SK-N-SH (cell line): ENCODE results near the gene PDE4D. TPM values are rescaled to one million over a fixed set of nuclear protein-coding genes. Genes with fewer than 3 reads are reported as not detected.
A peak's percentile ranks its signal among the peaks of the same experiment; 100 is the strongest.

Experiments
- CTCF ChIA-PET: fragments of 300-600, 350-600 bp; formaldehyde crosslinking; extraction: SDS; loops from one replicate; lab custom pipeline; 2021; lab: Yijun Ruan, JAX
- POLR2A ChIA-PET: fragments of 350-600 bp; sonication (Branson Sonifier 250); formaldehyde crosslinking; extraction: SDS; loops from one replicate; lab custom pipeline; 2020; ENCODE audit warnings: antibody characterized with exemption, inconsistent platforms; lab: Yijun Ruan, JAX
- DNase-seq: peaks from one replicate; pipeline ENCODE4 v3.0.0; 2012
- H2AFZ ChIP-seq: fragments of 200-600 bp; sonication (generic); 2 replicates; pipeline ENCODE4 v1.8.1; 2016; ENCODE audit warnings: antibody characterized with exemption, mild to moderate bottlenecking, low read depth
- H3F3A ChIP-seq: fragments of 200-600 bp; sonication (generic); replicated peaks from 2 replicates; pipeline ENCODE3; 2016; ENCODE audit warnings: antibody characterized with exemption, mild to moderate bottlenecking; ENCODE audit not compliant: insufficient read depth
- H3K27ac ChIP-seq, 2 experiments: fragments of 200-500 bp in 1 of 2; fragments of 200-600 bp in 1 of 2; sonication (Bioruptor generic) in 1 of 2; sonication (generic), shearing (Covaris generic) in 1 of 2; 2 replicates each; pipeline versions ENCODE4 v1.5.1 to v1.6.1; 2014 to 2016; ENCODE audit warnings: low read depth in 2 of 2, inconsistent platforms in 1 of 2, low read length in 1 of 2, mild to moderate bottlenecking in 1 of 2, mixed read lengths in 1 of 2
- H3K27me3 ChIP-seq: fragments of 200-600 bp; sonication (generic), shearing (Covaris generic); 2 replicates; pipeline ENCODE4 v1.6.1; 2016; ENCODE audit warnings: mixed run types; ENCODE audit not compliant: insufficient read depth
- H3K36me3 ChIP-seq, 2 experiments: fragments of 200-500 bp in 1 of 2; fragments of 200-600 bp in 1 of 2; sonication (Bioruptor generic) in 1 of 2; sonication (generic) in 1 of 2; replicated peaks in 1 of 2; 2 replicates each; pipeline versions ENCODE3 to v1.5.1; 2014 to 2016; ENCODE audit warnings: low read length in 1 of 2, mild to moderate bottlenecking in 1 of 2; ENCODE audit not compliant: insufficient read depth in 2 of 2, control insufficient read depth in 1 of 2
- H3K4me1 ChIP-seq, 2 experiments: fragments of 200-500 bp in 1 of 2; fragments of 200-600 bp in 1 of 2; sonication (Bioruptor generic) in 1 of 2; sonication (generic), shearing (Covaris generic) in 1 of 2; 2 replicates each; pipeline versions ENCODE4 v1.5.1 to v1.6.1; 2014 to 2016; ENCODE audit warnings: low read depth in 1 of 2, low read length in 1 of 2, mixed run types in 1 of 2; ENCODE audit not compliant: insufficient read depth in 2 of 2, control insufficient read depth in 1 of 2
- H3K4me2 ChIP-seq: fragments of 200-600 bp; sonication (generic), shearing (Covaris generic); 2 replicates; pipeline ENCODE4 v1.6.1; 2017; ENCODE audit warnings: mixed run types
- H3K4me3 ChIP-seq, 2 experiments: fragments of 200-500 bp in 1 of 2; fragments of 200-600 bp in 1 of 2; sonication (Bioruptor generic) in 1 of 2; sonication (generic), shearing (Covaris generic) in 1 of 2; 2 replicates each; pipeline versions ENCODE4 v1.5.1 to v1.8.1; 2014 to 2016; ENCODE audit warnings: low read depth in 2 of 2, inconsistent platforms in 1 of 2, low read length in 1 of 2, mild to moderate bottlenecking in 1 of 2, mixed read lengths in 1 of 2, moderate library complexity in 1 of 2
- H3K79me2 ChIP-seq: fragments of 200-600 bp; sonication (generic); 2 replicates; pipeline ENCODE4 v1.8.1; 2017; ENCODE audit warnings: mild to moderate bottlenecking; ENCODE audit not compliant: insufficient read depth
- H3K9ac ChIP-seq: fragments of 200-600 bp; sonication (generic); 2 replicates; pipeline ENCODE4 v1.6.1; 2017; ENCODE audit warnings: mixed run types
- H3K9me2 ChIP-seq: fragments of 200-600 bp; sonication (generic); 2 replicates; pipeline ENCODE4 v1.6.1; 2017; ENCODE audit warnings: mixed run types
- H3K9me3 ChIP-seq: fragments of 200-600 bp; sonication (generic); 2 replicates; pipeline ENCODE4 v1.6.1; 2017; ENCODE audit warnings: mixed run types, mild to moderate bottlenecking, moderate library complexity
- H4K20me1 ChIP-seq: fragments of 200-600 bp; sonication (generic); 2 replicates; pipeline ENCODE4 v1.6.1; 2017; ENCODE audit warnings: mild to moderate bottlenecking, mixed run types; ENCODE audit not compliant: insufficient read depth
- CTCF ChIP-seq: fragments of 200-600 bp; sonication (generic); IDR thresholded peaks from 2 replicates; pipeline ENCODE4 v1.6.1; 2017; ENCODE audit warnings: antibody characterized with exemption, mild to moderate bottlenecking, moderate library complexity
- FOSL2 ChIP-seq: IDR thresholded peaks from 2 replicates; pipeline ENCODE4 v1.4.0; 2012; ENCODE audit warnings: low read depth, mild to moderate bottlenecking, moderate library complexity, borderline replicate concordance
- FOXJ3 ChIP-seq: sonication (generic); formaldehyde crosslinking; IDR thresholded peaks from 2 replicates; pipeline ENCODE4 v1.5.1; 2020; ENCODE audit warnings: mild to moderate bottlenecking, missing genetic modification reagents
- GABPA ChIP-seq: IDR thresholded peaks from 2 replicates; pipeline ENCODE4 v1.4.0; 2012; ENCODE audit warnings: low read depth, mild to moderate bottlenecking
- NFIC ChIP-seq: IDR thresholded peaks from 2 replicates; pipeline ENCODE4 v1.4.0; 2012; ENCODE audit warnings: borderline replicate concordance
- NRF1 ChIP-seq: IDR thresholded peaks from 2 replicates; pipeline ENCODE4 v1.6.1; 2012; ENCODE audit warnings: low read depth, mild to moderate bottlenecking, low read length
- RAD21 ChIP-seq: IDR thresholded peaks from 2 replicates; pipeline ENCODE4 v1.6.1; 2012; ENCODE audit warnings: mild to moderate bottlenecking, low read length
- RXRA ChIP-seq: IDR thresholded peaks from 2 replicates; pipeline ENCODE4 v1.4.0; 2012; ENCODE audit warnings: low read depth, mild to moderate bottlenecking, borderline replicate concordance
- SMC3 ChIP-seq: IDR thresholded peaks from 2 replicates; pipeline ENCODE4 v1.6.1; 2012; ENCODE audit warnings: low read depth, low read length, improper control_type of control experiment
- USF1 ChIP-seq: IDR thresholded peaks from 2 replicates; pipeline ENCODE4 v1.4.0; 2012; ENCODE audit warnings: low read depth, borderline replicate concordance
- USF2 ChIP-seq: fragments of 150-350 bp; IDR thresholded peaks from 2 replicates; pipeline ENCODE4 v1.6.1; 2017; ENCODE audit warnings: antibody characterized with exemption, low read length, low read depth, borderline replicate concordance
- YY1 ChIP-seq: IDR thresholded peaks from 2 replicates; pipeline ENCODE4 v1.4.0; 2012; ENCODE audit warnings: low read depth, mild to moderate bottlenecking
- WGBS: methylation state at CpG from one replicate; pipeline ENCODE4 v1.1.6; 2017; ENCODE audit warnings: low lambda C conversion rate; 5-methylcytosine and 5-hydroxymethylcytosine counted together
- polyA plus RNA-seq, 3 experiments: library from polyadenylated mRNA; depleted of rRNA; stranded (reverse); fragments of >200 nt; gene quantifications; 2 replicates each; pipeline ENCODE4 v1.2.3, GENCODE V29; 2012

Gene PDE4D
- polyA plus RNA-seq, 1 of the 3 experiments (the other 2 are of a cell fraction): 2.4 TPM

GRCh38 chr5:59008816-59009473 is 884.6 kb downstream of the PDE4D start (continued):
- TF ChIP-seq RXRA (no peak), USF2 (no peak), NFIC (no peak), YY1 (no peak)

GRCh38 chr5:59007460-59008063 is 886.0 kb downstream of the PDE4D start:
- H3K79me2 ChIP-seq: no peaks in the 10 kb centered on the region
- H3K4me2 ChIP-seq: no peak overlapping the region
- no peak overlapping the region for H3K9ac ChIP-seq
- no peak overlapping the region for H3K27ac ChIP-seq
- no peaks in the 10 kb centered on the region for H4K20me1 ChIP-seq
- peak overlapping the region in 1 of 2 experiments; percentile 17; a peak in 1 of 4 replicates for H3K4me3 ChIP-seq
- peak; percentile 15 for DNase-seq
- 3% methylated on average over 2 of the region's 2 CpGs for WGBS
- H3K27me3 ChIP-seq: no peaks in the 10 kb centered on the region
- no peaks in the 10 kb centered on the region for H3K9me2 ChIP-seq
- H3F3A ChIP-seq: no peaks in the 10 kb centered on the region
- H3K36me3 ChIP-seq: no peaks in the 10 kb centered on the region
- no peaks in the 10 kb centered on the region for H3K9me3 ChIP-seq
- POLR2A ChIA-PET: no interaction called here
- H2AFZ ChIP-seq: no peak overlapping the region
- CTCF ChIA-PET: interaction anchor here (0.6 to 10.9 kb wide), 23 partner anchors 20 to 793 kb away, joined by 3 to 143 read pairs (median 4); no protein-coding TSS in a partner anchor
- peaks cover 0 to 10% of the 10 kb centered on the region in 2 experiments; a peak in 1 of 4 replicates for H3K4me1 ChIP-seq
- TF ChIP-seq FOXJ3 (CRISPR knock-in tag) (no peak), GABPA (no peak), FOSL2 (no peak), SMC3 (peak; percentile 37; the same call in 1 of the 2 replicates), CTCF (peak; percentile 68), NRF1 (no peak), RXRA (no peak), USF1 (no peak), RAD21 (peak; percentile 79)
- TF ChIP-seq, all 33 proteins: peak for 3
